Globus pallidus (tissue), 1 donor: ENCODE data around the gene SLC9A7.
A peak's percentile ranks its signal among the peaks of the same experiment; 100 is the strongest.

Experiments
- DNase-seq: peaks from one replicate; pipeline ENCODE4 v3.0.0-alpha.2; 2015; ENCODE audit warnings: low spot score

SLC9A7 gene

GRCh38 chrX:46647251-46647650 is 111.7 kb downstream of the SLC9A7 start:
- DNase-seq = no peak

- no peak for DNase-seq
These were observed 113.3 kb downstream of the SLC9A7 start for GRCh38 chrX:46645614-46646013.

GRCh38 chrX:46643636-46644035 is 115.3 kb downstream of the SLC9A7 start:
- no peak for DNase-seq

- peak; percentile 16 for DNase-seq
These were observed 116.8 kb downstream of the SLC9A7 start for GRCh38 chrX:46642145-46642544.

- DNase-seq = no peak
These were observed 121.0 kb downstream of the SLC9A7 start for GRCh38 chrX:46637938-46638337.

- no peak for DNase-seq
These were observed 122.7 kb downstream of the SLC9A7 start for GRCh38 chrX:46636223-46636622.

- DNase-seq = no peak
These were observed 123.7 kb downstream of the SLC9A7 start for GRCh38 chrX:46635186-46635585.

- DNase-seq = no peak
These were observed 124.3 kb downstream of the SLC9A7 start for GRCh38 chrX:46634577-46634976.

GRCh38 chrX:46630141-46630540 is 128.8 kb downstream of the SLC9A7 start:
- no peak for DNase-seq

GRCh38 chrX:46628460-46629371 is 130.2 kb downstream of the SLC9A7 start:
- DNase-seq = peak; percentile 25

- DNase-seq = no peak
These were observed 131.1 kb downstream of the SLC9A7 start for GRCh38 chrX:46627711-46628419.

GRCh38 chrX:46627062-46627461 is 131.9 kb downstream of the SLC9A7 start:
- DNase-seq = no peak

GRCh38 chrX:46626566-46626965 is 132.4 kb downstream of the SLC9A7 start:
- DNase-seq = no peak

- DNase-seq = no peak
These were observed 134.7 kb downstream of the SLC9A7 start for GRCh38 chrX:46624090-46624786.

GRCh38 chrX:46621572-46621971 is 137.3 kb downstream of the SLC9A7 start:
- no peak for DNase-seq

- DNase-seq = no peak
These were observed 138.4 kb downstream of the SLC9A7 start for GRCh38 chrX:46620505-46620904.

- no peak for DNase-seq
These were observed 140.0 kb downstream of the SLC9A7 start for GRCh38 chrX:46618947-46619346.

GRCh38 chrX:46617906-46618305 is 141.0 kb downstream of the SLC9A7 start:
- no peak for DNase-seq

GRCh38 chrX:46611658-46612362 is 147.1 kb downstream of the SLC9A7 start:
- no peak for DNase-seq

- DNase-seq = no peak
These were observed 148.8 kb downstream of the SLC9A7 start for GRCh38 chrX:46610070-46610658.

GRCh38 chrX:46607916-46608315 is 151.0 kb downstream of the SLC9A7 start:
- DNase-seq = no peak
